HepG2 (cell line): ENCODE results near the gene CD151. TPM values are rescaled to one million over a fixed set of nuclear protein-coding genes. Genes with fewer than 3 reads are reported as not detected.

ENCODE experiments used
- ATAC-seq: fragments of 200-7000 bp; cut with Tn5 transposase; 3 replicates; pipeline ENCODE4 v1.9.1; 2020; ENCODE audit warnings: mild to moderate bottlenecking, moderate library complexity
- BruUV-seq: library from RNA; stranded (reverse); fragments of 400-500 nt; replicated peaks from 2 replicates; lab custom pipeline; 2021; lab: Mats Ljungman, UMichigan
- CTCF ChIA-PET: fragments of 300-600 bp; formaldehyde crosslinking; extraction: SDS; loops from one replicate; lab custom pipeline; 2021; ENCODE audit warnings: low total read pairs, inconsistent platforms, low intra/inter-chr PET ratio; lab: Yijun Ruan, JAX
- POLR2A ChIA-PET: fragments of 350-600 bp; sonication (Branson Sonifier 250); formaldehyde crosslinking; loops from one replicate; lab custom pipeline; 2020; ENCODE audit warnings: antibody characterized with exemption, inconsistent platforms; lab: Yijun Ruan, JAX
- DNase-seq: peaks from one replicate; pipeline ENCODE4 v3.0.0-alpha.2; 2015; ENCODE audit warnings: low spot score
- FAIRE-seq: peaks from 3 replicates; lab custom pipeline; 2011; peaks lifted over from hg19 to GRCh38; lab: Jason Lieb, UNC
- H2AFZ ChIP-seq: one replicate; pipeline ENCODE4 v1.6.1; 2011; ENCODE audit warnings: low read length, inconsistent platforms
- H3K27ac ChIP-seq: fragments of 300-600 bp; 3 replicates; pipeline ENCODE4 v1.8.0; 2011; ENCODE audit warnings: mixed run types, mild to moderate bottlenecking, mixed read lengths, low read length, inconsistent platforms; ENCODE audit not compliant: insufficient read depth; ENCODE audit errors: extremely low read length
- H3K27me3 ChIP-seq, 2 experiments: fragments of 200-600 bp in 1 of 2; 2 replicates in 1 of 2; 3 replicates in 1 of 2; pipeline versions ENCODE4 v1.6.0 to v1.8.0; 2011; ENCODE audit warnings: low read length in 2 of 2, mild to moderate bottlenecking in 2 of 2, moderate library complexity in 2 of 2, inconsistent platforms in 1 of 2; ENCODE audit not compliant: insufficient read depth in 2 of 2, control insufficient read depth in 1 of 2
- H3K36me3 ChIP-seq, 2 experiments: fragments of 200-600 bp in 1 of 2; replicated peaks in 1 of 2; 2 replicates in 1 of 2; 3 replicates in 1 of 2; pipeline versions ENCODE4 v1.5.1 to v1.8.0; 2011; ENCODE audit warnings: low read length in 2 of 2, inconsistent platforms in 1 of 2; ENCODE audit not compliant: insufficient read depth in 2 of 2, control insufficient read depth in 1 of 2
- H3K4me1 ChIP-seq: 2 replicates; pipeline ENCODE4 v1.5.1; 2012; ENCODE audit warnings: low read length, inconsistent platforms; ENCODE audit not compliant: insufficient read depth
- H3K4me2 ChIP-seq: 2 replicates; pipeline ENCODE4 v1.6.0; 2011; ENCODE audit warnings: low read depth, low read length, inconsistent platforms
- H3K4me3 ChIP-seq, 3 experiments: fragments of 200-600 bp in 1 of 3; sonication (generic), shearing (Covaris generic) in 1 of 3; replicated peaks in 1 of 3; 2 replicates each; pipeline ENCODE4 v1.5.1; 2011 to 2016; ENCODE audit warnings: low read length in 3 of 3, inconsistent platforms in 2 of 3, low read depth in 2 of 3, mild to moderate bottlenecking in 2 of 3, control low read depth in 1 of 3, mixed read lengths in 1 of 3; ENCODE audit not compliant: insufficient read depth in 1 of 3
- H3K79me2 ChIP-seq: one replicate; pipeline ENCODE4 v1.6.1; 2011; ENCODE audit warnings: low read length, inconsistent platforms; ENCODE audit not compliant: insufficient read depth
- H3K9ac ChIP-seq: 2 replicates; pipeline ENCODE4 v1.6.0; 2011; ENCODE audit warnings: mild to moderate bottlenecking, low read depth, low read length, inconsistent platforms; ENCODE audit not compliant: insufficient read depth
- H3K9me3 ChIP-seq: 2 replicates; pipeline ENCODE4 v1.5.1; 2012; ENCODE audit warnings: mild to moderate bottlenecking, low read length
- H4K20me1 ChIP-seq: 2 replicates; pipeline ENCODE4 v1.6.0; 2011; ENCODE audit warnings: inconsistent platforms, mild to moderate bottlenecking, low read length, moderate library complexity; ENCODE audit not compliant: insufficient read depth
- AKAP8 ChIP-seq: sonication (generic); formaldehyde crosslinking; IDR thresholded peaks from 2 replicates; pipeline ENCODE4 v1.5.1; 2020; ENCODE audit warnings: mild to moderate bottlenecking, missing genetic modification reagents
- CSRNP1 ChIP-seq: sonication (generic); formaldehyde crosslinking; IDR thresholded peaks from 2 replicates; pipeline ENCODE4 v1.8.1; 2023; ENCODE audit warnings: mild to moderate bottlenecking, missing genetic modification reagents
- DRAP1 ChIP-seq: IDR thresholded peaks from 2 replicates; pipeline ENCODE4 v1.6.1; 2016; ENCODE audit warnings: missing genetic modification reagents, missing compliant biosample characterization
- DZIP1 ChIP-seq: sonication (generic); formaldehyde crosslinking; IDR thresholded peaks from 2 replicates; pipeline ENCODE4 v1.5.0; 2020; ENCODE audit warnings: mild to moderate bottlenecking, missing genetic modification reagents
- ERF ChIP-seq: IDR thresholded peaks from 2 replicates; pipeline ENCODE4 v1.6.1; 2018; ENCODE audit warnings: missing biosample characterization, missing genetic modification reagents
- ESRRA ChIP-seq: sonication (generic); formaldehyde crosslinking; IDR thresholded peaks from 2 replicates; pipeline ENCODE4 v1.5.1; 2020; ENCODE audit warnings: mild to moderate bottlenecking, low read depth, missing genetic modification reagents
- KDM2A ChIP-seq: sonication (generic); formaldehyde crosslinking; IDR thresholded peaks from 2 replicates; pipeline ENCODE4 v1.4.0; 2020; ENCODE audit warnings: low read depth, missing genetic modification reagents, borderline replicate concordance
- MBNL3 ChIP-seq: fragments of 250-450 bp; sonication (Bioruptor Pico); conservative IDR thresholded peaks from 2 replicates; pipeline ENCODE4 v1.8.0; 2022; ENCODE audit warnings: mild to moderate bottlenecking, inconsistent platforms
- REL ChIP-seq: sonication (generic); formaldehyde crosslinking; conservative IDR thresholded peaks from 2 replicates; pipeline ENCODE4 v1.8.0; 2022; ENCODE audit warnings: mild to moderate bottlenecking, missing genetic modification reagents, moderate library complexity
- RFX3 ChIP-seq: IDR thresholded peaks from 2 replicates; pipeline ENCODE4 v1.6.1; 2016; ENCODE audit warnings: missing biosample characterization, missing genetic modification reagents
- TBL1XR1 ChIP-seq: fragments of 150-350 bp; IDR thresholded peaks from 2 replicates; pipeline ENCODE4 v1.6.1; 2014; ENCODE audit warnings: borderline replicate concordance, low read length; ENCODE audit not compliant: partially characterized antibody
- ZNF251 ChIP-seq: sonication (generic); formaldehyde crosslinking; IDR thresholded peaks from 2 replicates; pipeline ENCODE4 v1.9.0; 2021; ENCODE audit warnings: mild to moderate bottlenecking, missing genetic modification reagents
- ZNF850 ChIP-seq: sonication (generic); formaldehyde crosslinking; conservative IDR thresholded peaks from 2 replicates; pipeline ENCODE4 v1.9.0; 2021; ENCODE audit warnings: mild to moderate bottlenecking, missing genetic modification reagents
- ZSCAN25 ChIP-seq: sonication (generic); formaldehyde crosslinking; IDR thresholded peaks from 2 replicates; pipeline ENCODE4 v1.8.0; 2022; ENCODE audit warnings: mild to moderate bottlenecking, missing genetic modification reagents
- ZXDC ChIP-seq: sonication (generic); formaldehyde crosslinking; IDR thresholded peaks from 2 replicates; pipeline ENCODE4 v1.5.0; 2020; ENCODE audit warnings: mild to moderate bottlenecking, missing genetic modification reagents
- WGBS: methylation state at CpG from one replicate; pipeline ENCODE4 v1.1.6; 2017; ENCODE audit warnings: low lambda C conversion rate; 5-methylcytosine and 5-hydroxymethylcytosine counted together
- in situ Hi-C: cut with HindIII; loops from 2 replicates; pipeline ENCODE4 v1.10.0; 2017; ENCODE audit warnings: low pct_unique_long_range_greater_than_20kb; ENCODE audit not compliant: extremely low pct_ligation_motif_present
- intact Hi-C: fragments of 100-400 bp; cut with micrococcal nuclease; formaldehyde crosslinking; loops from one replicate; pipeline ENCODE4 v1.10.0; 2022; ENCODE audit not compliant: unreplicated experiment
- polyA plus RNA-seq, 8 experiments: library from polyadenylated mRNA; depleted of rRNA in 3 of 8; stranded (reverse) in 7 of 8; unstranded in 1 of 8; fragments of >200 nt; fragmentation: Illumina TruSeq in 4 of 8; extraction: Trizol in 4 of 8; gene quantifications; 2 replicates each; pipeline versions ENCODE4 v1.2.1 to v1.2.3, GENCODE V29; 2011 to 2016; ENCODE audit warnings: low read depth in 4 of 8, missing spikeins in 1 of 8, mixed read lengths in 1 of 8; ENCODE audit not compliant: insufficient read depth in 1 of 8
- total RNA-seq, 5 experiments: library from RNA; depleted of rRNA; stranded (reverse); fragments of >200 nt; fragmentation: Illumina TruSeq; extraction: Trizol; gene quantifications; 2 replicates each; pipeline ENCODE4 v1.2.3, GENCODE V29; 2016; ENCODE audit warnings: low read depth in 1 of 5

CD151 gene
- total and polyA plus RNA-seq, 2 of the 13 experiments (the other 11 are each of a cell fraction or from before 2014, with no cell fraction given) = 125 to 197 TPM

GRCh38 chr11:834371-835316, 1.9 kb downstream of the CD151 start:
- ChIA-PET CTCF (no interaction called here), POLR2A (interaction anchor here (1.6 to 16.1 kb wide), 3 partner anchors 7 to 25 kb away, joined by 6 to 264 read pairs (median 141); partner anchors contain the start of genes PNPLA2, POLR2L, RPLP2 and TSPAN4)
- in situ Hi-C loops = no loop called here
- Histone ChIP-seq H3K79me2 (peaks cover 13% of the 10 kb centered on the region), H3K27ac (peak overlapping the region; percentile 43), H4K20me1 (peaks cover 9% of the 10 kb centered on the region; the same call in 1 of the 2 replicates), H2AFZ (no peak overlapping the region), H3K27me3 (no peaks in the 10 kb centered on the region), H3K4me1 (peaks cover 75% of the 10 kb centered on the region), H3K9ac (peak overlapping the region; percentile 85), H3K4me2 (peak overlapping the region; percentile 81), H3K4me3 (peak overlapping the region in 1 of 3 experiments; percentile 81; a peak in 1 of 6 replicates), H3K9me3 (no peaks in the 10 kb centered on the region), H3K36me3 (peaks cover 7 to 25% of the 10 kb centered on the region in 2 experiments)
- BruUV-seq = TSS peak; percentile 57
- FAIRE-seq (no peak), ATAC-seq (no peak), DNase-seq (no peak)
- WGBS = 77% methylated on average over 9 of the region's 31 CpGs
- intact Hi-C loops = no loop called here
- no peak for TF ChIP-seq RFX3
- peak; percentile 34; the same call in 1 of the 2 replicates for TF ChIP-seq KDM2A (CRISPR knock-in tag)
- 0 out of 2 replicates have a peak, but pooled peaks have one; percentile 63 for TF ChIP-seq AKAP8 (CRISPR knock-in tag)
- TF ChIP-seq DZIP1 = no peak
- no peak for TF ChIP-seq ZXDC (CRISPR knock-in tag)
- TF ChIP-seq ERF (CRISPR knock-in tag) = no peak
- TF ChIP-seq DRAP1 (CRISPR knock-in tag) = no peak
- TF ChIP-seq ZNF251 (CRISPR knock-in tag) = no peak
- no peak for TF ChIP-seq MBNL3 (CRISPR knock-in tag)
- TF ChIP-seq REL (CRISPR knock-in tag) = no peak
- no peak for TF ChIP-seq ESRRA
- TF ChIP-seq ZSCAN25 (CRISPR knock-in tag) = peak; percentile 68; the same call in 1 of the 2 replicates
- TF ChIP-seq TBL1XR1 = no peak
- no peak for TF ChIP-seq CSRNP1 (CRISPR knock-in tag)
- TF ChIP-seq ZNF850 = no peak
